Central memory CD4-positive, alpha-beta T cell (primary cell): ENCODE results near the gene CTH.
"Not testable (repeated sequence)": the region's sequence is repeated elsewhere in the genome, so short reads cannot be mapped to it uniquely, and the experiment has no call there.

Source experiments
- DNase-seq: peaks from one replicate; pipeline ENCODE4 v3.0.0; 2022
- total RNA-seq, 3 experiments: gene quantifications; one replicate each; lab custom pipeline; 2026; lab: John Stamatoyannopoulos, UW

CTH gene
- 2.7 to 12.7 (median 4.6) reads per million in 3 experiments for total RNA-seq

GRCh38 chr1:70410604-70411359, at the start of gene CTH:
CTH (plus strand) TSS chr1:70411268; CDS start chr1:70411416, 148 bp downstream.
- peak; percentile 93 for DNase-seq

GRCh38 chr1:70361727-70362398, 49.2 kb upstream of the CTH start:
- no peak for DNase-seq

- DNase-seq = no peak
Measured at GRCh38 chr1:70364439-70364838, 46.6 kb upstream of the CTH start.

- DNase-seq = not testable (repeated sequence)
Measured at GRCh38 chr1:70366425-70366952, 44.6 kb upstream of the CTH start.

- DNase-seq = not testable (repeated sequence)
Measured at GRCh38 chr1:70366997-70367396, 44.1 kb upstream of the CTH start.

GRCh38 chr1:70367397-70367796, 43.7 kb upstream of the CTH start:
- DNase-seq = not testable (repeated sequence)

- not testable (repeated sequence) for DNase-seq
Measured at GRCh38 chr1:70371586-70371985, 39.5 kb upstream of the CTH start.

- DNase-seq = no peak
Measured at GRCh38 chr1:70372426-70372825, 38.6 kb upstream of the CTH start.

GRCh38 chr1:70373580-70373979, 37.5 kb upstream of the CTH start:
- DNase-seq = not testable (repeated sequence)

- no peak for DNase-seq
Measured at GRCh38 chr1:70376196-70376595, 34.9 kb upstream of the CTH start.

GRCh38 chr1:70382682-70383081, 28.4 kb upstream of the CTH start:
- DNase-seq = no peak

- DNase-seq = no peak
Measured at GRCh38 chr1:70383483-70383882, 27.6 kb upstream of the CTH start.

GRCh38 chr1:70384542-70384941, 26.5 kb upstream of the CTH start:
- no peak for DNase-seq

- no peak for DNase-seq
Measured at GRCh38 chr1:70385477-70385876, 25.6 kb upstream of the CTH start.

GRCh38 chr1:70386121-70386520, 24.9 kb upstream of the CTH start:
- no peak for DNase-seq

GRCh38 chr1:70387507-70387906, 23.6 kb upstream of the CTH start:
- no peak for DNase-seq

- no peak for DNase-seq
Measured at GRCh38 chr1:70392626-70393025, 18.4 kb upstream of the CTH start.

- no peak for DNase-seq
Measured at GRCh38 chr1:70396607-70397006, 14.5 kb upstream of the CTH start.

- DNase-seq = no peak
Measured at GRCh38 chr1:70397013-70397412, 14.1 kb upstream of the CTH start.

GRCh38 chr1:70400335-70400734, 10.7 kb upstream of the CTH start:
- no peak for DNase-seq

GRCh38 chr1:70401974-70402373, 9.1 kb upstream of the CTH start:
- no peak for DNase-seq

GRCh38 chr1:70403759-70404158, 7.3 kb upstream of the CTH start:
- no peak for DNase-seq

- no peak for DNase-seq
Measured at GRCh38 chr1:70405780-70406416, 5.2 kb upstream of the CTH start.

GRCh38 chr1:70409136-70409535, 1.9 kb upstream of the CTH start:
- no peak for DNase-seq
